Mesendoderm (in vitro differentiated cells): ENCODE data around the gene DCUN1D5.

Source experiments
- DNase-seq: peaks from one replicate; pipeline ENCODE4 v3.0.0; 2013
- H2AK5ac ChIP-seq: 2 replicates; pipeline ENCODE4 v1.6.1; 2013; ENCODE audit warnings: low read length, inconsistent platforms
- H2BK120ac ChIP-seq: 2 replicates; pipeline ENCODE4 v1.6.1; 2013; ENCODE audit warnings: low read depth, mild to moderate bottlenecking, low read length, moderate library complexity, mixed read lengths
- H2BK15ac ChIP-seq: replicated peaks from 2 replicates; pipeline ENCODE4 v1.6.1; 2013; ENCODE audit warnings: low read depth, mild to moderate bottlenecking, moderate library complexity
- H2BK5ac ChIP-seq: 2 replicates; pipeline ENCODE4 v1.6.1; 2013; ENCODE audit warnings: low read length, inconsistent platforms
- H3K18ac ChIP-seq: 2 replicates; pipeline ENCODE4 v1.6.1; 2013; ENCODE audit warnings: mild to moderate bottlenecking, low read length, mixed read lengths
- H3K23ac ChIP-seq: one replicate; pipeline ENCODE4 v1.6.1; 2013; ENCODE audit warnings: low read length
- H3K27ac ChIP-seq: 2 replicates; pipeline ENCODE4 v1.5.1; 2013; ENCODE audit warnings: low read depth, mild to moderate bottlenecking, inconsistent platforms, low read length, moderate library complexity
- H3K27me3 ChIP-seq: 2 replicates; pipeline ENCODE4 v1.6.1; 2013; ENCODE audit warnings: low read length, control low read depth, mild to moderate bottlenecking, inconsistent platforms; ENCODE audit not compliant: insufficient read depth, poor library complexity
- H3K36me3 ChIP-seq: 2 replicates; pipeline ENCODE4 v1.6.1; 2013; ENCODE audit warnings: low read length, inconsistent platforms; ENCODE audit not compliant: control insufficient read depth, insufficient read depth
- H3K4ac ChIP-seq: one replicate; pipeline ENCODE4 v1.6.1; 2013; ENCODE audit warnings: low read depth, mild to moderate bottlenecking, low read length, moderate library complexity
- H3K4me1 ChIP-seq: 2 replicates; pipeline ENCODE4 v1.6.1; 2013; ENCODE audit warnings: low read depth, low read length, inconsistent platforms; ENCODE audit not compliant: control insufficient read depth
- H3K4me2 ChIP-seq: 2 replicates; pipeline ENCODE4 v1.6.1; 2013; ENCODE audit warnings: low read length
- H3K4me3 ChIP-seq: 2 replicates; pipeline ENCODE4 v1.5.1; 2013; ENCODE audit warnings: mild to moderate bottlenecking, low read length
- H3K56ac ChIP-seq: one replicate; pipeline ENCODE4 v1.6.1; 2013; ENCODE audit warnings: low read length
- H3K79me1 ChIP-seq: 2 replicates; pipeline ENCODE4 v1.6.1; 2013; ENCODE audit warnings: low read length, inconsistent platforms
- H3K79me2 ChIP-seq: 2 replicates; pipeline ENCODE4 v1.6.1; 2013; ENCODE audit warnings: mild to moderate bottlenecking, low read length; ENCODE audit not compliant: control insufficient read depth, insufficient read depth
- H3K9ac ChIP-seq: 2 replicates; pipeline ENCODE4 v1.6.1; 2013; ENCODE audit warnings: low read length, inconsistent platforms
- H4K5ac ChIP-seq: one replicate; pipeline ENCODE4 v1.6.1; 2013; ENCODE audit warnings: low read length
- H4K8ac ChIP-seq: one replicate; pipeline ENCODE4 v1.6.1; 2013; ENCODE audit warnings: low read depth, mild to moderate bottlenecking, control low read depth, low read length, moderate library complexity
- WGBS: extraction: QIAGEN DNeasy Blood & Tissue Kit; methylation state at CpG from one replicate; pipeline ENCODE4 v1.1.7; 2013; ENCODE audit warnings: low lambda C conversion rate, missing lambda C conversion rate; ENCODE audit not compliant: insufficient coverage; ENCODE audit errors: extremely low coverage; 5-methylcytosine and 5-hydroxymethylcytosine counted together

Gene DCUN1D5

DNA sequence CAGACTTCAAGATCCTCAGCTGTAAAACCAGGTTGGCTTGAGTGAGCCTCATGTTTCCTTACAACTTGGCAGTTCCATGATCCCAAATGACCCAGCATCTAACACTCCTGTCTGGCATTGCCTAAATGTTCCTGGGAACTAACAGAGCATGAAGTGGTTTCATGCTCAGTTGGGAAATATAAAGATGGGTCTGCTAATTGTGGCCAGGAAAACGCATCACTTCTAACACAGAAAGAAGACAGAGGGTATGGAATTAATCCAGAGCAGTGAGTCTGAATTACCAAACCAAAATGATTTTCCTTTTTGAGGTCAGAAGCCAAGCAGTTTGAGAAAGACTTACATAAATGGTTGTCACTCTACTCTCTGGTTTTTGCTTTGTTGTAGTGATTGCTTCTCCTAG lies 75.9 kb downstream of the DCUN1D5 start:
- no peaks in the 10 kb centered on the region for H3K79me2 ChIP-seq
- H3K36me3 ChIP-seq = no peaks in the 10 kb centered on the region
- no peak overlapping the region for H2BK5ac ChIP-seq
- no peak overlapping the region for H3K4me2 ChIP-seq
- no peak overlapping the region for H4K8ac ChIP-seq
- no CpG with 5 or more reads among the region's 1 CpG for WGBS
- no peak for DNase-seq
- no peaks in the 10 kb centered on the region for H3K79me1 ChIP-seq
- no peak overlapping the region for H3K4me3 ChIP-seq
- no peak overlapping the region for H3K4ac ChIP-seq
- H3K56ac ChIP-seq = no peak overlapping the region
- H3K18ac ChIP-seq = no peak overlapping the region
- H4K5ac ChIP-seq = no peak overlapping the region
- H3K9ac ChIP-seq = no peak overlapping the region
- no peak overlapping the region for H2AK5ac ChIP-seq
- H3K4me1 ChIP-seq = no peaks in the 10 kb centered on the region
- H3K27me3 ChIP-seq = no peaks in the 10 kb centered on the region
- H3K23ac ChIP-seq = no peak overlapping the region
- no peak overlapping the region for H2BK120ac ChIP-seq
- H2BK15ac ChIP-seq = no peak overlapping the region
- no peak overlapping the region for H3K27ac ChIP-seq

DNA sequence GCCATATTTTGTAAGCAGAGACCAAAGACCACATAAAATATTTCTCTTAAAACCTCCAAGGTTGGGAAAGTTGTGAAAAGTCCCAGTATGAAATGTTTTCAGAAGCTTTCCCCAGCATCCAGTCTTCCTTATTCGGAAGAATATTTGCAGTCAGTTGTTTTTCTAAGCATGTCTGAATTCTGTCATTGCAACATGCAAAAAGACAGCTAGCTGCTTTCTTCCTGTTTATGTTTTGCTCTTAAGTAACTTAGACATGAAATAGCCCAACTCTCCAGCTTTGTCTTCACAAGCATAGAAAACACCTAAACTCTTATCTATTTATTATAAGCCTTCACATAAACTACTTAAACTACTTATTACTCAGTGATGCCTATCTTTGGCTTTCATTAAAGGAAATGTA lies 78.5 kb downstream of the DCUN1D5 start:
- no peak overlapping the region for H3K9ac ChIP-seq
- no peaks in the 10 kb centered on the region for H3K4me1 ChIP-seq
- H2BK15ac ChIP-seq = no peak overlapping the region
- no peak overlapping the region for H3K23ac ChIP-seq
- H3K4me3 ChIP-seq = no peak overlapping the region
- H3K56ac ChIP-seq = no peak overlapping the region
- no peaks in the 10 kb centered on the region for H3K36me3 ChIP-seq
- H3K18ac ChIP-seq = no peak overlapping the region
- H2AK5ac ChIP-seq = no peak overlapping the region
- H3K4me2 ChIP-seq = no peak overlapping the region
- DNase-seq = no peak
- no peak overlapping the region for H3K27ac ChIP-seq
- no peak overlapping the region for H4K5ac ChIP-seq
- H2BK5ac ChIP-seq = no peak overlapping the region
- no peak overlapping the region for H2BK120ac ChIP-seq
- no CpG with 5 or more reads among the region's 1 CpG for WGBS
- H3K27me3 ChIP-seq = no peaks in the 10 kb centered on the region
- H4K8ac ChIP-seq = no peak overlapping the region
- no peaks in the 10 kb centered on the region for H3K79me1 ChIP-seq
- H3K79me2 ChIP-seq = no peaks in the 10 kb centered on the region
- H3K4ac ChIP-seq = no peak overlapping the region
